NCI-H146 treated with DMSO at 0.1 percent for 48 hours (cell line): ENCODE measurements around the gene PELI2.

Experiments used
- DNase-seq: peaks from one replicate; lab custom pipeline; 2025; ENCODE audit not compliant: unreplicated experiment; lab: John Stamatoyannopoulos, UW

Gene PELI2, protein sequence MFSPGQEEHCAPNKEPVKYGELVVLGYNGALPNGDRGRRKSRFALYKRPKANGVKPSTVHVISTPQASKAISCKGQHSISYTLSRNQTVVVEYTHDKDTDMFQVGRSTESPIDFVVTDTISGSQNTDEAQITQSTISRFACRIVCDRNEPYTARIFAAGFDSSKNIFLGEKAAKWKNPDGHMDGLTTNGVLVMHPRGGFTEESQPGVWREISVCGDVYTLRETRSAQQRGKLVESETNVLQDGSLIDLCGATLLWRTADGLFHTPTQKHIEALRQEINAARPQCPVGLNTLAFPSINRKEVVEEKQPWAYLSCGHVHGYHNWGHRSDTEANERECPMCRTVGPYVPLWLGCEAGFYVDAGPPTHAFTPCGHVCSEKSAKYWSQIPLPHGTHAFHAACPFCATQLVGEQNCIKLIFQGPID

DNA sequence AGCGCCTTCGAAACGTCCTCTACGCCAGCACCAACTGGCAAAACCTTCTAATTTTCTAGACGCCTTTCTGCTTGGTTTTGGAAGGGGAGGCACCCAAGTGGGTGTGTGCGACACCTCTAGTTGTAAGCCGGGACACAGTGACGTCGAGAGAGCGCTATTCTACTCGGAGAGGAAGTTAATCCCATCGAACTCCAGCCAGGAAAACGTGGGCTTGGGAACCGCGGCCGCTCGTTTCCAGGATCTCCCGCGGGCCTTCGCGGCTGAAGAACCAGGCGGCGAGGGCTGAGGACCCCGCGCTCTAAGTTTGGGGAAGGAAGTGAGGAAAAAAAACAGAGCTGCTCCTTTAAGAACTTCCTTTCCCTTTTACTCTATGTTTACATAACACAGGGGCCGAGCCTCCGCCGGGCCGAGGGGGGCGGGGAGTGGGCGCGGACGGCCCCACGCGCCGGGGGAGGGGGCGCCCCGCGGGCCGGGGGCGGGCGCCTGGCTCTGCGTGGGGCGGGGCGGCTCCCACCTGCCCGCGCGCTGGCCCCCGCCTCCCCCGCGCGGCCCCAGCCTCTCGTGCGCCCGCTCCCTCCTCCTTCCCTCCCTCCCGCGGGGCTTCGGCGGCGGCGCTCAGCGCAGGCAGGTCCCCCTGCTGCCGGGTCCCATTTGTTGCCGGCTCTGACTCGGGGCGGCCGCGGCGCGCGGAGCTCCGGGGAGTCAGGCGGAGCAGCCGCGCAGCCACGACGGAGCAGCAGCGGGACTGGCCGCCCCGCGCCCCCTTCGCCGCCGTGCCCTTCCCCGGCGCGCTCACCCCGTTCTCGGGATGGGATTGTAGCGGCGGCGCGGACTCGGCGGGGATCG, at the start of gene PELI2:
TSS of gene PELI2 (plus strand) at position 647 of the 846 bp plus-strand sequence. CDS start 250 bp downstream, outside the sequence.
- peak; percentile 53 for DNase-seq

GRCh38 chr14:56073799-56074198, 44.4 kb upstream of the PELI2 start:
- no peak for DNase-seq

GRCh38 chr14:56075301-56075700, 42.9 kb upstream of the PELI2 start:
- no peak for DNase-seq

- DNase-seq: no peak
Observed at GRCh38 chr14:56081139-56081538, 37.1 kb upstream of the PELI2 start.

DNA sequence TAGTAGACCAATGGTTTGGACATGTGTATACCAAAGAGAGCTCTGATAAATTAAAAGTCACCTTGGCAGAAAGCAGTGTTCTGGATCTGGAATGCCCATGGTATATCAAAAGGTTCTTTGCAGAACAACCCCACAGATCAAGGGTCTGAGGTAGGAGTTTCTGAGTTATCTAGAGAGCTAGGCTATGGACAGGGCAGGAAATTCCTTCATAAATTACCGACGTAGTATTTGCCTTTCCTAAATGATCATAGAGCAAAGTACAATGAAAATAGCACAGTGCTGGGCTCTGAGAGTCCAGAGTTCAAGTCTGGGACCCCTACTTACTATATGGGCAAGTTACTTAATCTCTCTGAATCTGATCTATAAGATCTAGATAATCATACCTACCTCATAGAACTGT, 35.3 kb upstream of the PELI2 start:
- DNase-seq: no peak

DNA sequence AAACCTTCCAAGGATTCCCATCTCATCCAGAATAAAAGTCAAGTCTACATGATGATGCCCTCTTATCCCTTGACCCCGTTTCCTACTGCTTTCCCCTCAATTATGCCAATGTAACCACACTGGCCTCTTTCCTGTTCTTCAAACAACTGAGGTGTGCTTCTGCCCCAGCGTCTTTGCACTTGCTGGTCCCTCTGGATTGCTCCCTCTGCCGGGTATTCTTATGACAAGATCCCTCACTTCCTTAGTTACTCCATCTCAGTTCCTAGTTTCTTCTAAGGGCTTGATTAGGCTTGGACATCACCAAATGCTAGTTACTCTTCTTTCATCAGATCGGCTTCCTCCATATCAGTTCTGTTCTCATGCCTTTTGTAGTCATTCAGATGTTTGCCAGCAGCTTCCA, 32.7 kb upstream of the PELI2 start:
- no peak for DNase-seq

GRCh38 chr14:56087671-56088471, 30.3 kb upstream of the PELI2 start:
- DNase-seq: no peak

DNA sequence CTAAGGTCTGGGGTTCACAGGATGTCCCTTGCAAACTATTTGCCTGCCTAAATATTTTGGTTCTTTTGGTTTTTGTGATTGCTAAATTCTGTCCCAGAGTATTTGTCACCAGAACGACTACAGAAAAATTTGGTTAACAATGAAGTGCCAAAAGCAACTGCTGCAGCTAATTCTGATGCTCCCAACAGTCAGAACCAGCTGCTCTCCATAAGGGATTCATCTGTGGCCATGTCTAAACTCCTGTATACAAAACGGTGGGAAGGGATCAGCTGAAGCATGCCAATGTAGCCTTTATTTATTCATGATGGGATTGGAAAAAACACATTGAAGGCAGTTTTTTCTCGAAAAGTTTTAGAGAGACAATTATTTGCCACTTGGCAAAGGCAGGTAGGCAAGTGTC, 29.3 kb upstream of the PELI2 start:
- DNase-seq: no peak

- no peak for DNase-seq
Observed at GRCh38 chr14:56092763-56093162, 25.4 kb upstream of the PELI2 start.

- no peak for DNase-seq
Observed at GRCh38 chr14:56094076-56094475, 24.1 kb upstream of the PELI2 start.

DNA sequence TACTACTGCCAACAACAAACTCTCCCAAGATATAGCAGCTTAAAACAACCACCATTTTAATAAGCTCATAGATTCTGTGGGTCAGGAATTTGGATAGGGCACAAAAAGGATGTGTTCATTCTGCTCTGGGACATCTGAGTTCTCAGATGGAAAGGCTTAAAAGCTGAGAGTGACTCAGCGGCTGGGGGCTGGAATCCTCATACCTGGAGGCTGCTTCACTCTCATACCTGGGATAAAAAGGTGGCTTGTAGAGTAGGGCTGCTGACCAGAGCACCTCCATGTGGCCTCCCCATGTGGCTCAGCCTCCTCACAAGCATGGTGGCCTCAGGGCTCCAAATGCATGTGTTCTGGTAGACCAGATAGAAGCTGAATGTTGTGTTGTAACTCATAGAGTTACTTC, 20.2 kb upstream of the PELI2 start:
- no peak for DNase-seq

- no peak for DNase-seq
Observed at GRCh38 chr14:56099081-56099797, 19.0 kb upstream of the PELI2 start.

- no peak for DNase-seq
Observed at GRCh38 chr14:56100556-56100955, 17.7 kb upstream of the PELI2 start.

- DNase-seq: no peak
Observed at GRCh38 chr14:56102941-56103340, 15.3 kb upstream of the PELI2 start.

DNA sequence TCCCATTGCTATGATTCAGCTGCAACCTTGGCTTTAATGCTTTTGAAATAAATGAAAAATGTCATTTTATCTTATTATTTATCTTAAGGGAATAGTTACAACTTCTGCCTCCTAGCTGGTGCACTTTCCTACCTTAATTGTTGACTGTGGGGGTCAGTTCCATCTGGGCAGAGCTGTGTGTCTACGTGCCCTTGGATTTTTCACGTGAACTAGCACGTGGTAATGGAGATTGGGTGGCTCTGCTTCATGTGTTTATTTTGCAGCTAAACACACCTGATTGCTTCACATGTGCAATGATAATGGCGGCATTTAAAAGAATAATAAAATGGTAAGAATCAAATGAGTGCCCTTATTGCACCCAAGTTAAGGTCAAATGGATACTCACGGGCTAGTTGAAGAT, 10.6 kb upstream of the PELI2 start:
- no peak for DNase-seq

GRCh38 chr14:56108057-56108456, 10.2 kb upstream of the PELI2 start:
- no peak for DNase-seq

- DNase-seq: no peak
Observed at GRCh38 chr14:56112781-56113180, 5.4 kb upstream of the PELI2 start.

GRCh38 chr14:56115334-56115870, 2.8 kb upstream of the PELI2 start:
- no peak for DNase-seq

- DNase-seq: no peak
Observed at GRCh38 chr14:56115976-56116893, 2.0 kb upstream of the PELI2 start.
